ENCODE measurements around the gene BRICD5.

Gene BRICD5

DNA sequence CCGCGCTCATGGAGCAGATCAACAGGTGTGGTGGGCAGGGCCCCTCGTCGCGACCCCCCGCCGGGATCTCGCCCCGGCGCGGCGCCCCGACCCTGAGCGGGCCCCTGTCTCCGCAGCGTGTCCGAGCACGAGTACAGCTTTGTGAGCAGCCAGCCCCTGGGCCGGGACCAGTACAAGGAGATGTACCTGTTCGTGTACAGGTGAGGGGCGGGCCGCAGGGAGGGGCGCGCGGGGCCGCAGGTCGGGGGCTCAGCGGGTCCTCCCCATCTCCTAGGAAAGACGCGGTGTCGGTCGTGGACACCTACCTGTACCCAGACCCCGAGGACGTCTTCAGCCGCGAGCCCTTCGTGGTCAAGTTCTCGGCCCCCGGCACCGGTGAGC lies 26.4 kb upstream of the BRICD5 start:
- DNase-seq (ENCODE audit: low spot score): no peak
- TF ChIP-seq, protein P1, sequence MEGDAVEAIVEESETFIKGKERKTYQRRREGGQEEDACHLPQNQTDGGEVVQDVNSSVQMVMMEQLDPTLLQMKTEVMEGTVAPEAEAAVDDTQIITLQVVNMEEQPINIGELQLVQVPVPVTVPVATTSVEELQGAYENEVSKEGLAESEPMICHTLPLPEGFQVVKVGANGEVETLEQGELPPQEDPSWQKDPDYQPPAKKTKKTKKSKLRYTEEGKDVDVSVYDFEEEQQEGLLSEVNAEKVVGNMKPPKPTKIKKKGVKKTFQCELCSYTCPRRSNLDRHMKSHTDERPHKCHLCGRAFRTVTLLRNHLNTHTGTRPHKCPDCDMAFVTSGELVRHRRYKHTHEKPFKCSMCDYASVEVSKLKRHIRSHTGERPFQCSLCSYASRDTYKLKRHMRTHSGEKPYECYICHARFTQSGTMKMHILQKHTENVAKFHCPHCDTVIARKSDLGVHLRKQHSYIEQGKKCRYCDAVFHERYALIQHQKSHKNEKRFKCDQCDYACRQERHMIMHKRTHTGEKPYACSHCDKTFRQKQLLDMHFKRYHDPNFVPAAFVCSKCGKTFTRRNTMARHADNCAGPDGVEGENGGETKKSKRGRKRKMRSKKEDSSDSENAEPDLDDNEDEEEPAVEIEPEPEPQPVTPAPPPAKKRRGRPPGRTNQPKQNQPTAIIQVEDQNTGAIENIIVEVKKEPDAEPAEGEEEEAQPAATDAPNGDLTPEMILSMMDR (IDR thresholded peaks at IDR 0.05; ENCODE audit: extremely low read depth, insufficient read depth, missing control alignments): no peak
- in situ Hi-C loops (cut with MboI; ENCODE audit: low pct_unique_long_range_greater_than_20kb, low sequenced_read_pairs, unreplicated experiment): no loop called here

DNA sequence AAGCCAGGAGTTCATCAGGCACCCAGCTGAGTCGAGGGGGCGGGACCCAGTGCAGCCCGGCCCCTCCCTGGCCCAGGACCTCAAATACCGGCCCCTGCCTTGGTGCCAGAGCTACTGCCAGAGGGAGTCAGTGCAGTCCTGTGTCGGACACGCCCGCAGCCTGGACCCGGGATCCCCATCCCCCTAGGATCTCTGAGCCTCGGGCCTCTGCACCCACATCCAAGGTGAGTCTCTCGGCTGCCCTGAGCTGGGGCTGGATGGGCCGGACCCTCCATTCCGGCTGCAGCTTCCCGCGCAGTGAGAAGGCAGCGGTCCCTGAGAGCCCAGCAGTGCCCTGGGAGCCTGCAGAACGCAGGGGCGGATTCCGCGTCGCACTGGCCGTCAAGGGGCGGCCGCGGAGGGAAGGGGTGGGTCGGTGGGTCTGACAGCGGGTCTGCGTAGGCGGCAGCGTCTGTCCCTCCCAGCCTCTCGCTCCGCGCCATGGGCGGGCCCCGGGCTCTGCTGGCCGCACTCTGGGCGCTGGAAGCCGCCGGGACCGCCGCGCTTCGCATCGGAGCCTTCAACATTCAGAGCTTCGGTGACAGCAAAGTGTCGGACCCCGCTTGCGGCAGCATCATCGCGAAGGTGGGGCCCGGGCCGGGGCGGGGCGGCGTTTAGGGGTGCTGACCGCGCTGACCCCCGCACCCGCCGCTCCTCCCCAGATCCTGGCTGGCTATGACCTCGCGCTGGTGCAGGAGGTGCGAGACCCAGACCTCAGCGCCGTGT lies 25.9 kb upstream of the BRICD5 start, which contains the start of gene DNASE1L2:
TSS of gene DNASE1L2 (plus strand) at position 108 of the 765 bp plus-strand sequence. CDS start at position 481, 373 bp downstream.
- TF ChIP-seq, protein P1 (IDR thresholded peaks at IDR 0.05; ENCODE audit: extremely low read depth, insufficient read depth, missing control alignments): no peak
- in situ Hi-C loops (cut with MboI; ENCODE audit: low pct_unique_long_range_greater_than_20kb, low sequenced_read_pairs, unreplicated experiment): no loop called here
- DNase-seq (ENCODE audit: low spot score): no peak

DNA sequence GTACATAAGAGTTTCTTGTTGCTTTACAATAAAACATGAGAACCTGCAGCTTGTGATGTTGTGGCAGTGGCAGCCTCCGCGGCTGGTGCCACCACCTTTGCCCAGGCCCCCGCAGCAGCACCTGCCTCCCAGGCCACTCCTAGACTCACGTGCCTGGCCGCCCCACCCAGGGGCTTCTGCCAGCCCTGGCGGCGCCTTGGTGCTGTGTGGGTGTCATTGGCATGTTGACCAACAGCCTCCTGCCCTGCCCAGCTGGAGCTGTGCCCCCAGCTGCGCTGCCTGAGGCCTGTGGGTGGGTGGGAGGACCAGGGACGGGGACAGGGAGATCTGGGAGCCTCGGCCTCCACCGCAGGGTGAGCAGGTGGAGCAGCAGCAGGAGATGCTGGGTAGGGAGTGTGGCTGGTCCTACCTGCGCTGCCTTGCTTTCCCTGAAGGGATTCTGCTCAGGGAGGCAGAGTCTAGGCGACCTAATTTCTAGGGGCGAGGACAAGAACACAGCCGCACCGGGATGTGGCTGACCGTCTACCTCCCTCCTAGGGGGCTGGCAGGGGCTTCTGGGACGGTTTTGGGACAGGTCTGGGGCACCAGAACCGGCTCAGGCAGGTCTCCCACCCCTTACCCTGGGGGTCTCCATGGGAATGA lies 25.2 kb upstream of the BRICD5 start:
- in situ Hi-C loops (cut with MboI; ENCODE audit: low pct_unique_long_range_greater_than_20kb, low sequenced_read_pairs, unreplicated experiment): no loop called here

DNA sequence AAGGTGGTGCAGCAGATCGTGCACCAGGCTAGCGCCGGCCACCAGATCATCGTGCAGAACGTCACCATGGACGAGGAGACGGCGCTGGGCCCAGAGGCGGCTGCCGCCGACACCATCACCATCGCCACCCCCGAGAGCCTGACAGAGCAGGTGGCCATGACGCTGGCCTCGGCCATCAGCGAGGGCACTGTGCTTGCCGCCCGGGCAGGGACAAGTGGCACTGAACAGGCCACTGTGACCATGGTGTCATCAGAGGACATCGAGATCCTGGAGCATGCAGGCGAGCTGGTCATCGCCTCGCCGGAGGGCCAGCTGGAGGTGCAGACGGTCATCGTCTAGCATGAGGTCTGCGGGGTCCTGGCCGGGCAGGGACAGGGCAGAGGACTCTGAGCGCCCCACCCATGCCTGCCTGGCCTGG lies 24.6 kb upstream of the BRICD5 start:
- in situ Hi-C loops (cut with MboI; ENCODE audit: low pct_unique_long_range_greater_than_20kb, low sequenced_read_pairs, unreplicated experiment): no loop called here
- DNase-seq (ENCODE audit: low spot score): no peak
- TF ChIP-seq, protein P1 (IDR thresholded peaks at IDR 0.05; ENCODE audit: extremely low read depth, insufficient read depth, missing control alignments): no peak

More for the DNA sequence above, 25.2 kb upstream of the BRICD5 start:
- TF ChIP-seq, protein P1 (IDR thresholded peaks at IDR 0.05; ENCODE audit: extremely low read depth, insufficient read depth, missing control alignments): no peak
- no peak for DNase-seq (ENCODE audit: low spot score)

DNA sequence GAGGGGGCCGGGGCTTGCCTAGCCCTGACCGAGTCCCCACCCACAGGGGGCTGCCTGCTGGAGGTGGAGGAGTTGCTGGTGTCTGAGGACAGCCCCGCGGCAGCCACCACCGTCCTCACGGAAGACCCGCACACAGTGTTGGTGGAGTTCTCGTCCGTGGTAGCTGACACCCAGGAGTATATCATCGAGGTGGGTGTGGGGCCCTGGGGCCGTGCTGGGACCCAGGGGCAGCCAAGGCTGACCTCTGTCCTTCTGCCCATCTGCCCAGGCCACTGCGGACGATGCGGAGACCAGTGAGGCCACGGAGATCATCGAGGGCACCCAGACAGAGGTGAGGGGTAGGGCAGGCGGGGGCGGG lies 24.1 kb upstream of the BRICD5 start:
- TF ChIP-seq, protein P1 (IDR thresholded peaks at IDR 0.05; ENCODE audit: extremely low read depth, insufficient read depth, missing control alignments): no peak
- DNase-seq (ENCODE audit: low spot score): no peak
- in situ Hi-C loops (cut with MboI; ENCODE audit: low pct_unique_long_range_greater_than_20kb, low sequenced_read_pairs, unreplicated experiment): no loop called here

DNA sequence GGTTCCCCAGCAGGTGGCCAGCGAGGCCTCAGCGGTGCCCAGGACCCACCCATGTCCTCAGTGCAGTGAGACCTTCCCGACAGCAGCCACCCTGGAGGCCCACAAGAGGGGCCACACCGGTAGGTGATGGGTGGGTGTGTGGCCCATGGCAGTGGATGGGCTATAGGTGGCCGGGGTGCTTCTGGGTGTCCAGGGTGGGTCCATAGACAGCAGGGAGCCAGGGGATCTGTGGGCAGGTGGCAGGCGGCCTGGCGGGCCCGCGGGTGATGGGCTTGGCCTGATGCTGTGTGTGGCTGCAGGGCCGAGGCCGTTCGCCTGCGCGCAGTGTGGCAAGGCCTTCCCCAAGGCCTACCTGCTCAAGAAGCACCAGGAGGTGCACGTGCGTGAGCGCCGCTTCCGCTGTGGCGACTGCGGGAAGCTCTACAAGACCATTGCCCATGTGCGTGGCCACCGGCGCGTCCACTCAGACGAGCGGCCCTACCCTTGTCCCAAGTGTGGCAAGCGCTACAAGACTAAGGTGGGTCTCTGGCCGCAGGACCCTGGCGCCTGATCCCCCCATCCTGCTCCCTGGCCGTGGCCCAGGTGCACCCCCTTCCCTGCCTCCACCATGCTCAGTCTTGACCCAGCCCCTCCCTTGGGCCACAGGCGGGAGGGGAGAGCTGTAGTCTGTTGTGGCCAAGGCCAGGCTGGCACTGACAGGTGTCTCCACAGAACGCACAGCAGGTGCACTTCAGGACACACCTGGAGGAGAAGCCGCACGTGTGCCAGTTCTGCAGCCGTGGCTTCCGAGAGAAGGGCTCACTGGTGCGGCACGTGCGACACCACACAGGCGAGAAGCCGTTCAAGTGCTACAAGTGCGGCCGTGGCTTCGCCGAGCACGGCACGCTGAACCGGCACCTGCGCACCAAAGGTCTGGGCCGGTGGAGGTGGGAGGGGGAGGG lies 23.5 kb upstream of the BRICD5 start:
- in situ Hi-C loops (cut with MboI; ENCODE audit: low pct_unique_long_range_greater_than_20kb, low sequenced_read_pairs, unreplicated experiment): no loop called here
- TF ChIP-seq, protein P1 (IDR thresholded peaks at IDR 0.05; ENCODE audit: extremely low read depth, insufficient read depth, missing control alignments): no peak
- DNase-seq (ENCODE audit: low spot score): no peak

Measured in GM13977 (cell line).